ENCODE measurements around the gene ZCCHC2.

GRCh38 chr18:62549755-62550154, 26.9 kb downstream of the ZCCHC2 start:
- no peak for TF ChIP-seq GATA3 (IDR thresholded peaks at IDR 0.05; ENCODE audit: low read depth, low read length)
- TF ChIP-seq GATA2 (IDR thresholded peaks at IDR 0.05; ENCODE audit: low read depth, low read length), result no peak
